ENCODE measurements around the gene POP7. TPM values are rescaled to one million over a fixed set of nuclear protein-coding genes. Genes with fewer than 3 reads are reported as not detected.
"Not testable (repeated sequence)": the region's sequence is repeated elsewhere in the genome, so short reads cannot be mapped to it uniquely, and the experiment has no call there.

The POP7 gene
- total and polyA plus RNA-seq, 7 donors, result 28.4 to 129 (median 44.4) TPM

GRCh38 chr7:100696123-100696521 is 9.8 kb upstream of the POP7 start:
- Histone ChIP-seq H3K36me3 (ENCODE audit: insufficient read depth in 1 of 2, low read depth in 1 of 2) (no peaks in the 10 kb centered on the region), H3K4me3 (no peak overlapping the region), H3K4me1 (peaks cover 19% of the 10 kb centered on the region), H3K27ac (no peak overlapping the region), H3K27me3 (ENCODE audit: insufficient read depth in 3 of 3, low read length in 2 of 3) (peaks cover 0 to 2% (median 0%) of the 10 kb centered on the region in 3 donors), H3K9me3 (no peaks in the 10 kb centered on the region)
- WGBS, 3 donors, result 71 to 77% (median 73%) methylated on average over 6 of the region's 6 CpGs
- intact Hi-C loops (cut with DNase I), result no loop called here
- TF ChIP-seq CTCF (IDR thresholded peaks at IDR 0.05), result no peak
- ATAC-seq, result no peak
- DNase-seq, result no peak

- no peaks in the 10 kb centered on the region for H3K36me3 ChIP-seq (ENCODE audit: insufficient read depth in 1 of 2, low read depth in 1 of 2)
- no peaks in the 10 kb centered on the region for H3K4me1 ChIP-seq
- peaks cover 0 to 2% (median 0%) of the 10 kb centered on the region in 3 donors for H3K27me3 ChIP-seq (ENCODE audit: insufficient read depth in 3 of 3, low read length in 2 of 3)
- no peak overlapping the region for H3K4me3 ChIP-seq
- no peak for ATAC-seq
- H3K9me3 ChIP-seq, result no peaks in the 10 kb centered on the region
- no peak for TF ChIP-seq CTCF (IDR thresholded peaks at IDR 0.05)
- no peak overlapping the region for H3K27ac ChIP-seq
- DNase-seq, result no peak
- intact Hi-C loops (cut with DNase I), result no loop called here
- 60 to 69% (median 63%) methylated on average over 6 of the region's 6 CpGs for WGBS, 3 donors
These were observed 6.9 kb upstream of the POP7 start for GRCh38 chr7:100699018-100699417.

DNA sequence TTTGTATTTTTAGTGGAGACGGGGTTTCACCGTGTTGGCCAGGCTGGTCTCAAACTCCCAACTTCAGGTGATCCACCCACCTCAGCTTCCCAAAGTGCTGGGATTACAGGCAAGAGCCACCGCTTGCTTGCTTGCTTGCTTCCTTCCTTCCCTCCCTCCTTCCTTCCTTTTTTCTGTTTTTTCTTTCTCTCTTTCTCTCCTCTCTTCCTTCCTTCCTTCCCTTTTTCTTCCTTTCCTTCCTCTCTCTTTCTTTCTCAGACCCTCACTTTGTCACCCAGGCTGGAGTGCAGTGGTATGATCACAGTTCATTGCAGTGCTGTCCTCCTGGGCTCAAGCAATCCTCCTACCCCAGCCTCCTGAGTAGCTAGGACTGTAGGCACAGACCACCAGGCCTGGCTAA is 4.8 kb upstream of the POP7 start:
- ATAC-seq; DNase-seq; H3K36me3 ChIP-seq (ENCODE audit: insufficient read depth in 1 of 2, low read depth in 1 of 2); H3K27ac ChIP-seq; H3K9me3 ChIP-seq; H3K27me3 ChIP-seq (ENCODE audit: insufficient read depth in 3 of 3, low read length in 2 of 3); H3K4me1 ChIP-seq; H3K4me3 ChIP-seq: not testable (repeated sequence)
- intact Hi-C loops (cut with DNase I), result loop anchor here in 1 of 2 donors (5.0 kb wide), 1 partner anchor 151 kb away; the partner anchor contains the start of gene SLC12A9
- WGBS, 3 donors, result 38 to 80% (median 52%) methylated on average over 3 of the region's 3 CpGs

GRCh38 chr7:100705320-100705752 is 585 bp upstream of the POP7 start:
- H3K4me1 ChIP-seq, result peaks cover 13% of the 10 kb centered on the region
- H3K27me3 ChIP-seq (ENCODE audit: insufficient read depth in 3 of 3, low read length in 2 of 3), result no peaks in the 10 kb centered on the region
- H3K27ac ChIP-seq, result peak overlapping the region; percentile 89
- peak; percentile 77 to 85 (median 80) for ATAC-seq
- H3K4me3 ChIP-seq, result peak overlapping the region; percentile 80
- peaks cover 0 to 19% of the 10 kb centered on the region in 2 donors for H3K36me3 ChIP-seq (ENCODE audit: insufficient read depth in 1 of 2, low read depth in 1 of 2)
- 0 to 1% (median 0%) methylated on average over 17 to 25 of the region's 25 CpGs for WGBS, 3 donors
- H3K9me3 ChIP-seq, result no peaks in the 10 kb centered on the region
- TF ChIP-seq CTCF (IDR thresholded peaks at IDR 0.05), result peak; percentile 90
- intact Hi-C loops (cut with DNase I), result loop anchor here in 1 of 2 donors (2.0 to 5.0 kb wide), 2 partner anchors 147 to 353 kb away; partner anchors contain the start of gene SLC12A9
- peak; percentile 81 to 88 for DNase-seq

DNA sequence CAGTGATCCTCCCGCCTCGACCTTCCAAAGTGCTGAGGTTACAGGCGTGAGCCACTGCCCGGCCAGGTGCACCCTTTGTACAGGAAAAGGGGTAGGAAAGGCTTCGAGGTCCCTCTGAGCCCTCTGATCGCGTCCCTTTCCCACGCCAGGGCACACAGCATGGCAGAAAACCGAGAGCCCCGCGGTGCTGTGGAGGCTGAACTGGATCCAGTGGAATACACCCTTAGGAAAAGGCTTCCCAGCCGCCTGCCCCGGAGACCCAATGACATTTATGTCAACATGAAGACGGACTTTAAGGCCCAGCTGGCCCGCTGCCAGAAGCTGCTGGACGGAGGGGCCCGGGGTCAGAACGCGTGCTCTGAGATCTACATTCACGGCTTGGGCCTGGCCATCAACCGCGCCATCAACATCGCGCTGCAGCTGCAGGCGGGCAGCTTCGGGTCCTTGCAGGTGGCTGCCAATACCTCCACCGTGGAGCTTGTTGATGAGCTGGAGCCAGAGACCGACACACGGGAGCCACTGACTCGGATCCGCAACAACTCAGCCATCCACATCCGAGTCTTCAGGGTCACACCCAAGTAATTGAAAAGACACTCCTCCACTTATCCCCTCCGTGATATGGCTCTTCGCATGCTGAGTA is 871 bp downstream of the POP7 start:
- intact Hi-C loops (cut with DNase I), result loop anchor here in 1 of 2 donors (5.0 kb wide), 1 partner anchor 146 kb away; the partner anchor contains the start of gene SLC12A9
- ATAC-seq, result no peak
- peak in 1 of 2 donors; percentile 63 for DNase-seq

More for the DNA sequence above, 871 bp downstream of the POP7 start:
- WGBS, 3 donors, result 15 to 21% (median 18%) methylated on average over 30 to 34 of the region's 34 CpGs
- Histone ChIP-seq H3K4me3 (peak overlapping the region; percentile 80), H3K4me1 (peaks cover 13% of the 10 kb centered on the region), H3K9me3 (no peaks in the 10 kb centered on the region), H3K27ac (peak overlapping the region; percentile 89), H3K27me3 (ENCODE audit: insufficient read depth in 3 of 3, low read length in 2 of 3) (no peaks in the 10 kb centered on the region), H3K36me3 (ENCODE audit: insufficient read depth in 1 of 2, low read depth in 1 of 2) (peaks cover 0 to 19% of the 10 kb centered on the region in 2 donors)
- no peak for TF ChIP-seq CTCF (IDR thresholded peaks at IDR 0.05)
